ENCODE results near the gene KLK10. TPM values are rescaled to one million over a fixed set of nuclear protein-coding genes. Genes with fewer than 3 reads are reported as not detected.
A peak's percentile ranks its signal among the peaks of the same experiment; 100 is the strongest.

KLK10 gene
- total RNA-seq, 1 experiment from 2014 or later: 33.6 TPM

- TF ChIP-seq, protein P1, sequence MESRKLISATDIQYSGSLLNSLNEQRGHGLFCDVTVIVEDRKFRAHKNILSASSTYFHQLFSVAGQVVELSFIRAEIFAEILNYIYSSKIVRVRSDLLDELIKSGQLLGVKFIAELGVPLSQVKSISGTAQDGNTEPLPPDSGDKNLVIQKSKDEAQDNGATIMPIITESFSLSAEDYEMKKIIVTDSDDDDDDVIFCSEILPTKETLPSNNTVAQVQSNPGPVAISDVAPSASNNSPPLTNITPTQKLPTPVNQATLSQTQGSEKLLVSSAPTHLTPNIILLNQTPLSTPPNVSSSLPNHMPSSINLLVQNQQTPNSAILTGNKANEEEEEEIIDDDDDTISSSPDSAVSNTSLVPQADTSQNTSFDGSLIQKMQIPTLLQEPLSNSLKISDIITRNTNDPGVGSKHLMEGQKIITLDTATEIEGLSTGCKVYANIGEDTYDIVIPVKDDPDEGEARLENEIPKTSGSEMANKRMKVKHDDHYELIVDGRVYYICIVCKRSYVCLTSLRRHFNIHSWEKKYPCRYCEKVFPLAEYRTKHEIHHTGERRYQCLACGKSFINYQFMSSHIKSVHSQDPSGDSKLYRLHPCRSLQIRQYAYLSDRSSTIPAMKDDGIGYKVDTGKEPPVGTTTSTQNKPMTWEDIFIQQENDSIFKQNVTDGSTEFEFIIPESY (IDR thresholded peaks at IDR 0.05; ENCODE audit: extremely low read depth, insufficient replicate concordance, low read length): no peak
- TF ChIP-seq EGR1 (IDR thresholded peaks at IDR 0.05; ENCODE audit: low read depth): no peak
- no peak for TF ChIP-seq CTCF (IDR thresholded peaks at IDR 0.05 in 2 of 3, conservative IDR thresholded peaks at IDR 0.05 in 1 of 3; ENCODE audit: borderline replicate concordance in 1 of 3, insufficient read depth in 1 of 3, low read depth in 2 of 3, low read length in 2 of 3)
- TF ChIP-seq, protein P2, sequence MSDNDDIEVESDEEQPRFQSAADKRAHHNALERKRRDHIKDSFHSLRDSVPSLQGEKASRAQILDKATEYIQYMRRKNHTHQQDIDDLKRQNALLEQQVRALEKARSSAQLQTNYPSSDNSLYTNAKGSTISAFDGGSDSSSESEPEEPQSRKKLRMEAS (IDR thresholded peaks at IDR 0.05): no peak
- TF ChIP-seq SIN3A (IDR thresholded peaks at IDR 0.05; ENCODE audit: low read depth): no peak
These were observed 39.3 kb downstream of the KLK10 start (continued) for GRCh38 chr19:50980208-50980607.

GRCh38 chr19:50979758-50980157, 39.8 kb downstream of the KLK10 start:
- POLR2A ChIA-PET: no interaction called here
- Histone ChIP-seq H4K20me1 (ENCODE audit: insufficient read depth) (no peaks in the 10 kb centered on the region), H3K27me3 (ENCODE audit: insufficient read depth, low read length) (no peaks in the 10 kb centered on the region), H3K4me3 (replicated peaks in 1 of 2; ENCODE audit: low read depth in 1 of 2, low read length in 2 of 2) (no peak overlapping the region), H3K4me1 (ENCODE audit: control insufficient read depth in 1 of 2, insufficient read depth in 2 of 2, low read length in 2 of 2) (peaks cover 39 to 79% of the 10 kb centered on the region in 2 experiments), H3K79me2 (ENCODE audit: insufficient read depth, low read length) (no peaks in the 10 kb centered on the region), H3K36me3 (ENCODE audit: control insufficient read depth in 1 of 2, insufficient read depth in 2 of 2, low read length in 2 of 2) (no peaks in the 10 kb centered on the region), H3K9me2 (ENCODE audit: insufficient read depth) (no peaks in the 10 kb centered on the region), H3K4me2 (ENCODE audit: low read length) (peak overlapping the region; percentile 48; the same call in 1 of the 2 replicates), H2AFZ (ENCODE audit: low read depth, low read length, poor library complexity, severe bottlenecking) (no peak overlapping the region), H3K27ac (ENCODE audit: low read depth, low read length) (no peak overlapping the region), H3K9ac (ENCODE audit: low read length) (no peak overlapping the region), H3K9me3 (ENCODE audit: control insufficient read depth in 1 of 2, insufficient read depth in 1 of 2, low read depth in 1 of 2, low read length in 2 of 2) (no peaks in the 10 kb centered on the region)
- no peak for TF ChIP-seq EZH2 (IDR thresholded peaks at IDR 0.05)
- no TSS peak for BruUV-seq (replicated peaks)
- RAD21 ChIA-PET (ENCODE audit: low non-redundant PET in 1 of 2, low total read pairs in 2 of 2, uncharacterized antibody in 2 of 2, unreplicated experiment in 2 of 2): no interaction called here
- no peak for ATAC-seq
- CTCF ChIA-PET: interaction anchor here (0.9 kb wide), 1 partner anchor 20 kb away, joined by 4 read pairs; no protein-coding TSS in a partner anchor
- no peak for DNase-seq (ENCODE audit: low read depth, low spot score)
- intact Hi-C loops (cut with micrococcal nuclease): no loop called here
